Right lobe of liver (tissue), 6 donors: ENCODE measurements around the gene LTN1. TPM values are rescaled to one million over a fixed set of nuclear protein-coding genes. Genes with fewer than 3 reads are reported as not detected.

Experiments
- ATAC-seq, 4 donors: fragments of 200-7000 bp; cut with Tn5 transposase; one replicate each; pipeline ENCODE4 v1.9.1; 2020; ENCODE audit warnings: mild to moderate bottlenecking in 4 of 4, moderate library complexity in 4 of 4
- DNase-seq, 3 donors: peaks; one replicate each; pipeline ENCODE4 v3.0.0-alpha.2; 2020
- H3K27ac ChIP-seq, 3 donors: fragments of 200-600 bp; one replicate each; pipeline ENCODE4 v1.8.0; 2022
- H3K27me3 ChIP-seq, 2 donors: fragments of 200-600 bp; one replicate each; pipeline ENCODE4 v1.8.0; 2022
- H3K36me3 ChIP-seq, 4 donors: fragments of 200-600 bp; sonication (generic) in 1 of 4; one replicate each; pipeline versions ENCODE4 v1.5.1 to v1.8.0; 2017 to 2022; ENCODE audit warnings: control low read depth in 1 of 4
- H3K4me1 ChIP-seq, 4 donors: fragments of 200-600 bp; sonication (generic) in 1 of 4; one replicate each; pipeline versions ENCODE4 v1.5.1 to v1.8.0; 2017 to 2022; ENCODE audit warnings: control low read depth in 1 of 4
- H3K4me3 ChIP-seq, 3 donors: fragments of 200-600 bp; one replicate each; pipeline ENCODE4 v1.8.0; 2022
- H3K9me3 ChIP-seq, 4 donors: fragments of 200-600 bp; sonication (generic) in 1 of 4; one replicate each; pipeline versions ENCODE4 v1.5.1 to v1.8.0; 2017 to 2022; ENCODE audit warnings: control low read depth in 1 of 4
- POLR2A ChIP-seq: fragments of 450-650 bp; IDR thresholded peaks from one replicate; pipeline ENCODE4 v1.6.1; 2017; ENCODE audit warnings: antibody characterized with exemption, mild to moderate bottlenecking
- WGBS: methylation state at CpG from one replicate; pipeline ENCODE4 v1.1.6; 2018; ENCODE audit warnings: low coverage, low lambda C conversion rate; ENCODE audit not compliant: insufficient coverage; ENCODE audit errors: missing lambda C conversion rate; 5-methylcytosine and 5-hydroxymethylcytosine counted together
- intact Hi-C, 2 donors: fragments of 100-400 bp; cut with DNase I; formaldehyde crosslinking; loops; one replicate each; pipeline versions ENCODE4 v1.11.2 to v1.14.1; 2022
- total RNA-seq, 6 experiments: library from RNA; depleted of rRNA in 2 of 6; stranded (reverse); fragments of >200 nt in 2 of 6; fragmentation: NEBNext Ultra II Directional in 3 of 6; extraction: Animal tissue kit (Norgen Biotek cat#: 25700) in 3 of 6; gene quantifications; one replicate each; pipeline versions ENCODE4 v1.1.0 to v1.2.4, GENCODE V29; 2016 to 2023
- TF ChIP-seq, protein P1 (sequence below), 4 donors: fragments of 200-600 bp in 3 of 4; fragments of 450-650 bp in 1 of 4; IDR thresholded peaks; one replicate each; pipeline versions ENCODE4 v1.5.1 to v1.8.0; 2016 to 2022; ENCODE audit warnings: antibody characterized with exemption in 4 of 4, mild to moderate bottlenecking in 2 of 4
- donor health status: DM: no; HTN: yes; CAD: no.
- donor health status: DM: no; HTN: no; CAD: no.
- donor health status: DM: no; HTN: no; CAD: no.
- donor health status: DM: no; HTN: yes; CAD: no.
- donor health status: DM: no; HTN: yes; CAD: no.

LTN1 gene
- total RNA-seq, 6 experiments from 2014 or later: 10.7 to 13.9 (median 12.7) TPM

DNA sequence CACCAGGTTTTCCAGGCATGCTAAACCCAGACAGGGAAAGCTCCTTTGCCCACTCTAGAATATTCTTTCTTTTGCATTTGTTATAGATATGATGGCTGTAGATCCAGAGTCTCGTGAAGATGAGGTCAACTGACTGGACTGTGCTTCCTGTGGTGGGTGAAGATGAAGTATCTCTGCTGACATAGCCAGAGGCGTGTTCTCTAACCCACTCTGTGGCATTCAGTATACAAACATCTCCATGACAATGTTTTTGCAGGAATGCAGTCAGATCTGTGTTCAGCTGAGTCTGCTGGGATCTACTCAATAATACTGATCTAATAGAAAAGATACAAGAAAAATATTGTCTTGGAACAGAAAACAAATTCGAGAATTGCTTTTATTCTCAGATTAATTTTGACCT, 15.1 kb upstream of the LTN1 start:
- Histone ChIP-seq H3K4me1 (peaks cover 0 to 9% (median 0%) of the 10 kb centered on the region in 4 donors), H3K27me3 (no peaks in the 10 kb centered on the region), H3K4me3 (no peak overlapping the region), H3K27ac (no peak overlapping the region), H3K9me3 (no peaks in the 10 kb centered on the region), H3K36me3 (peaks cover 0 to 14% (median 8%) of the 10 kb centered on the region in 4 donors)
- no peak for DNase-seq
- WGBS: 88% methylated on average over 3 of the region's 3 CpGs
- intact Hi-C loops: no loop called here
- TF ChIP-seq, protein P1, sequence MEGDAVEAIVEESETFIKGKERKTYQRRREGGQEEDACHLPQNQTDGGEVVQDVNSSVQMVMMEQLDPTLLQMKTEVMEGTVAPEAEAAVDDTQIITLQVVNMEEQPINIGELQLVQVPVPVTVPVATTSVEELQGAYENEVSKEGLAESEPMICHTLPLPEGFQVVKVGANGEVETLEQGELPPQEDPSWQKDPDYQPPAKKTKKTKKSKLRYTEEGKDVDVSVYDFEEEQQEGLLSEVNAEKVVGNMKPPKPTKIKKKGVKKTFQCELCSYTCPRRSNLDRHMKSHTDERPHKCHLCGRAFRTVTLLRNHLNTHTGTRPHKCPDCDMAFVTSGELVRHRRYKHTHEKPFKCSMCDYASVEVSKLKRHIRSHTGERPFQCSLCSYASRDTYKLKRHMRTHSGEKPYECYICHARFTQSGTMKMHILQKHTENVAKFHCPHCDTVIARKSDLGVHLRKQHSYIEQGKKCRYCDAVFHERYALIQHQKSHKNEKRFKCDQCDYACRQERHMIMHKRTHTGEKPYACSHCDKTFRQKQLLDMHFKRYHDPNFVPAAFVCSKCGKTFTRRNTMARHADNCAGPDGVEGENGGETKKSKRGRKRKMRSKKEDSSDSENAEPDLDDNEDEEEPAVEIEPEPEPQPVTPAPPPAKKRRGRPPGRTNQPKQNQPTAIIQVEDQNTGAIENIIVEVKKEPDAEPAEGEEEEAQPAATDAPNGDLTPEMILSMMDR (IDR thresholded peaks at IDR 0.05): no peak
- TF ChIP-seq POLR2A: no peak
- no peak for ATAC-seq

DNA sequence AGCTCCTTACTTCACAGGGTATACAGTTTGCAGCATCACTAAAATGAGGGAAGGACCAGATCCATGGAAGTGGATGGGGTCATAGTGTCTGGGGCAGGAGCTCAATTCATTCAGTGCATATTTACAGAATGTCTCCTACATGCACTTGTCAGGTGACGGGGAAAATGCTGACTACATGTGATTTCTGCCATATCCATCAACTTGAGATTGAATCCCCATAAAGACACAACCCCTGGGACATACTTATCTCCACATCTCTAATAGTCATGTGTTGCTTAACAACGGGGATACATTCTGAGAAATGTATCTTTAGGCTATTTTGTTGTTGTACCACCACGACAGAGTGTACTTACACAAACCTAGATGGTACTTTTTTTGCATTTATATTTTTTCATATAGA, 14.5 kb upstream of the LTN1 start:
- Histone ChIP-seq H3K9me3 (no peaks in the 10 kb centered on the region), H3K4me1 (peaks cover 0 to 10% (median 0%) of the 10 kb centered on the region in 4 donors), H3K27me3 (no peaks in the 10 kb centered on the region), H3K4me3 (no peak overlapping the region), H3K36me3 (peaks cover 0 to 14% (median 8%) of the 10 kb centered on the region in 4 donors), H3K27ac (no peak overlapping the region)
- TF ChIP-seq, protein P1 (IDR thresholded peaks at IDR 0.05): no peak
- no peak for TF ChIP-seq POLR2A
- no peak for ATAC-seq
- DNase-seq: no peak
- intact Hi-C loops: no loop called here
- WGBS: 100% methylated on average over 2 of the region's 3 CpGs

DNA sequence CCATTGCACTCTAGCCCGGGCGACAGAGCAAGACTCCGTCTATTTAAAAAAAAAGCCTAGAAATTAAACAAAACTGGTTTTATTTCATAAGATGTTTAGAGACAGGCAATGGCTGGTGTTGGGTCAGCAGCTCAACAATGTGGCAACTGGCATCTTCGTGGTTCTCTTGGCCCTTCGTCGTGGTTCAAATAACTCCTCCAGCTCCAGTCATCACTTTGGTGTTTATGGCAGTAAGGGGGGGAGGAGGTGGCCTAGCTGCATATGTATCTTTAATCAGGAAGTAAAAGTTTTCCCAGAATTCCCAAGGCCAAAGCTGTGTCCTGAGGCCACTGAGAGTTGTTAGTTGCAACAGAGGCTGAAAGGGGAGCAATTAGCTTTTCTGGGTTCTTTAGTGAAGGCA, 13.0 kb upstream of the LTN1 start:
- no peaks in the 10 kb centered on the region for H3K9me3 ChIP-seq
- TF ChIP-seq, protein P1 (IDR thresholded peaks at IDR 0.05): no peak
- TF ChIP-seq POLR2A: no peak
- intact Hi-C loops: no loop called here
- no peak for ATAC-seq
- no peak overlapping the region for H3K27ac ChIP-seq
- DNase-seq: no peak
- WGBS: 83% methylated on average over 4 of the region's 6 CpGs
- no peaks in the 10 kb centered on the region for H3K27me3 ChIP-seq
- peaks cover 0 to 14% (median 8%) of the 10 kb centered on the region in 4 donors for H3K36me3 ChIP-seq
- peaks cover 0 to 12% (median 0%) of the 10 kb centered on the region in 4 donors for H3K4me1 ChIP-seq
- H3K4me3 ChIP-seq: no peak overlapping the region

DNA sequence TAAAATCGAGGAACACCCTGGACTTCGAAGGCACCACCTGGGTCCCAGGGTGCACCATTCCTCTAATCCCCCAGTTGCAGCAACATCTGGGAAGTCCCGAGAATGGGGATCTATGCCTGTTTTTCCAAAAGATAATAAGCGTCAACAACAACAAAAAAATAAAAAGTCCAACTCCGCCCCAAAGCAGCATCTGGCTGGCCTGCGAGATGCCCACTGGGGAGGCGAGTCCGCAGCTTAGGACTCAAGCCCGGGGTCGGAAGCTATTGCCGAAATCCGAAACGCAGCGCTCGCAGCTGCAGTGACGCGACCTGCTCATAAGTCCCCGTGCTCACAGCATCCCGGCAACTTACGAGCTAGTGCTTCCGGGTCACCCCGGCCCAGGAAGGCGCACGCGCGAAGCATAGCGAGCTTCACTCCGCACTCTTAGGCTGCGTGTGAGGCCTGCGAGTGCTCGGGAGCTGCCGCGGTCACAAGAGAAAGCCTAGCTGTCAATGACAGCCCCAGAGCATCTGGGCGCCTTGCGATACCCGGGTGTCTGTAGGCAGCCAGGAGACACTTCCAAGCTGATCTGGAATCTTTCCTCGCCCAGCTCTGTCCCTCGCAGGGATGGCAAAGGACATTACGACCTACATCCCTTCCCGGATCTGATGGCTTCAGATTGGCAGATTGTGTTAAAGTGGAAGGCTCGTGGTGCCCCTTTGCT, 9.9 kb upstream of the LTN1 start:
- WGBS: under 1% methylated on average over 17 of the region's 41 CpGs
- ATAC-seq (peak; percentile 100), DNase-seq (peak; percentile 95 to 98 (median 97))
- TF ChIP-seq, protein P1 (IDR thresholded peaks at IDR 0.05): no peak
- TF ChIP-seq POLR2A: peak; percentile 96
- H3K27ac ChIP-seq: peak overlapping the region; percentile 74 to 92 (median 75)
- intact Hi-C loops: no loop called here
- H3K9me3 ChIP-seq: no peaks in the 10 kb centered on the region
- peaks cover 0 to 12% (median 0%) of the 10 kb centered on the region in 4 donors for H3K4me1 ChIP-seq
- no peaks in the 10 kb centered on the region for H3K27me3 ChIP-seq
- H3K4me3 ChIP-seq: peak overlapping the region; percentile 54 to 64 (median 62)
- H3K36me3 ChIP-seq: peaks cover 0 to 6% (median 1%) of the 10 kb centered on the region in 4 donors
